WI38 (cell line): ENCODE results near the gene ACACB.

ENCODE experiments used
- H3K4me3 ChIP-seq: 2 replicates; pipeline ENCODE4 v1.5.1; 2011; ENCODE audit warnings: low read depth, mild to moderate bottlenecking, control low read depth, low read length
- TF ChIP-seq, protein P1 (sequence below): IDR thresholded peaks from 2 replicates; pipeline ENCODE4 v1.5.1; 2012; ENCODE audit warnings: low read depth, mild to moderate bottlenecking, control low read depth, low read length

The ACACB gene

DNA sequence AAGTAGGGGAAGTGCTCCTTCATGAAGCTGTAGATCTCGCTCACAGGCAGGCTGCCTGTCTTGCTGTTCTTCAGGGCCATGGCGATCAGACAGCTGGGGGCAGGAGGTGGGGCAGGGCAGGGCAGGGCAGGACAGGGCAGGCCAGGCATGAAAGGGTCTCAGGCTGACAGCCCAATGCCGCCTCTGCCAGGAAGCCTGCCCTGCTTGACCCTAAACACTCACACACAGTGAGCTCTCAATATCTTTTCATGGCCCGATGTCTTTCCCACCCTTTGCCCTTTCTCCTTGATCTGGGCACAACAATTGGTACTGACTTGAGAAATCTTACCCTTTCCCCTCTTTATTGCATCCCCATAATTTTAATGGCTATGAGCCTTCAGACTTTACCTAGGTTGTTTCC, 170.3 kb downstream of the ACACB start:
- no peak overlapping the region for H3K4me3 ChIP-seq
- TF ChIP-seq, protein P1, sequence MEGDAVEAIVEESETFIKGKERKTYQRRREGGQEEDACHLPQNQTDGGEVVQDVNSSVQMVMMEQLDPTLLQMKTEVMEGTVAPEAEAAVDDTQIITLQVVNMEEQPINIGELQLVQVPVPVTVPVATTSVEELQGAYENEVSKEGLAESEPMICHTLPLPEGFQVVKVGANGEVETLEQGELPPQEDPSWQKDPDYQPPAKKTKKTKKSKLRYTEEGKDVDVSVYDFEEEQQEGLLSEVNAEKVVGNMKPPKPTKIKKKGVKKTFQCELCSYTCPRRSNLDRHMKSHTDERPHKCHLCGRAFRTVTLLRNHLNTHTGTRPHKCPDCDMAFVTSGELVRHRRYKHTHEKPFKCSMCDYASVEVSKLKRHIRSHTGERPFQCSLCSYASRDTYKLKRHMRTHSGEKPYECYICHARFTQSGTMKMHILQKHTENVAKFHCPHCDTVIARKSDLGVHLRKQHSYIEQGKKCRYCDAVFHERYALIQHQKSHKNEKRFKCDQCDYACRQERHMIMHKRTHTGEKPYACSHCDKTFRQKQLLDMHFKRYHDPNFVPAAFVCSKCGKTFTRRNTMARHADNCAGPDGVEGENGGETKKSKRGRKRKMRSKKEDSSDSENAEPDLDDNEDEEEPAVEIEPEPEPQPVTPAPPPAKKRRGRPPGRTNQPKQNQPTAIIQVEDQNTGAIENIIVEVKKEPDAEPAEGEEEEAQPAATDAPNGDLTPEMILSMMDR, result no peak

DNA sequence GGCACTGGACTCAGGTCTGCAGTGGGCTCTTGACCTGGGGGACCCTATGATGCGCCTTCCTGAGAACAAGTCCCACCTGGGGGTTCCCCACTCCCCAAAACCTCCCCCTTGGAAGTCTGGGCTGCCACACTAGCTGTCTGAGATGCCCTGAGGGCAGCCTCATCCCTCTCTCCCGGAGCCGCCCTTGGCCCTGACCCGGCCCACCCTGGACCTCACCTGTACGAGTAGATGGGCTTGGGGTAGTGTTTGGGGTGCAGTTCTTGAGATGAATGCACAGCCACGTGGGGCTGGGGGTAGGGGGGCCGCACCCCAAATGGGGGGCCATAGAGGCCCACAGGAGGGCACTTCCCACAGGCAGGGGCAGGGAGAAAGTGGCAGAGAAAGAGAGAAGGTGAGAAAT, 170.8 kb downstream of the ACACB start:
- H3K4me3 ChIP-seq, result no peak overlapping the region
- TF ChIP-seq, protein P1, result no peak

DNA sequence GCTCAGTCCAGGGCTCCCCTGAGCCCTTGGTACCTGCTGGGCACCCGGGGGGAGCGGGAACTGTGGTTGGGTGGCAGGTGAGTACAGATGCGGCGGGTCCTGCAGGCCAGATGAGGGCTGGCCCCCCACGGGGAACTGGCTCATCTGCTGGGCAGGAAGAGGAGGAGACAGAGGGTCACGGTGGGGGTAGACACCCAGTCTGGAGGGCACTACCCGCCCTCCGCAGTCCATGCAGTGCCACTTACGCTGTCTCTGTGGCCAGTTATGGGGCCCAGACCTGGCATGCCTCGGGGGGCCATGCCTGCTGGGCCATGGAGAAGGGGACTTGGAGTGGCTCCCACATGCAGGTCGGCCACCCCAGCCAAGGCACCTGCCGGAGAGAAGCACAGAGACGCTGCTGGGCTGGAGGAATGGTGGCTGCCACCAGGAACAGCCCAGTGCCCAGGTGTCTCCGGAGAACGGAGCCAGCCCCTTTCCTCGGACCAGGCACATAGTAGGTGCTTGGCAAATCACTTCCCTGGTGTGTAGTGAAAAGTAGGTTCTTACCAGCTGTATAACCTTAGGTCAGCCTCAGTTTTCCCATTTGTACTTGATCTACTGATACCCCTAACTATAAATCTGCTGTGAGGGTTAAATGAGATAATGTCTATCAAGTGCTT, 171.6 kb downstream of the ACACB start:
- TF ChIP-seq, protein P1, result no peak

GRCh38 chr12:109288571-109288970, 172.2 kb downstream of the ACACB start:
- TF ChIP-seq, protein P1, result no peak
- H3K4me3 ChIP-seq, result no peak overlapping the region

More for the DNA sequence above, 171.6 kb downstream of the ACACB start:
- H3K4me3 ChIP-seq, result no peak overlapping the region

DNA sequence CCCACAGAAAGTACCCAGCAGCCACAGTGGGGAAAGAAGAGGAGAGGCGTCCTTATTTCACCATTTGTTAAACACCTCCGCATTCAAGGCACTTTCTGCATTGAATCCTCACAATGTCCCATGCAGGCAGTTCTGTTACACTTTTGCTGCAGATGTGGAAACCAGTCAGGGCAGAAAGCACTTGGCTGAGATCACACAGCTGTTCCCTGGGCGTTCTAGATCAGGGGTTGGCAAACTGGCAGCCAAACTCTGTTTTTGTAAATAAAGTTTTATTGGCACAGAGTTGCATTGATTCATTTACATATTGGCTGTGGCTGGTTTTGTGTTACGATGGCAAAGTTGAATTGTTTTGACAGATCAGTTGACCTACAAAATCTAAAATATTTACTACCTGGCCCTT, 172.6 kb downstream of the ACACB start:
- no peak overlapping the region for H3K4me3 ChIP-seq
- TF ChIP-seq, protein P1, result no peak

DNA sequence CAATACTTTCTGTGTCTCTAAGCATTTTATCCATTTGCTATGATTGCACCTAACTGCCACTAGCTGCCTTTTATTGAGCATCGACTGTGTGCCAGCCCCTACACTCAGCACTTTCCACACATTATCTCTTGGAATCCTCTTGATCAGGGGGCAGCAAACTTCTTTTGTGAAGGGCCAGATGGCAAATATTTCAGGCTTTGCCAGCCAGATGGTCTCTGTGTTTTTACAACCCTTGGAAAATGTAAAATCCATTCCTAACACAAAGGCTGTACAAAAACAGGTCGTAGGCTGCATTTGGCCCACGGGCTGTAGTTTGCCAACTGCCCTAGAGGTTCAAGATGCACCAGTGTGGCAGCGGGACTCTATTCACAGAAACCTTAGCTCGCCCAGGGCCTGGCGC, 173.2 kb downstream of the ACACB start:
- TF ChIP-seq, protein P1, result no peak
- no peak overlapping the region for H3K4me3 ChIP-seq

GRCh38 chr12:109290061-109290460, 173.7 kb downstream of the ACACB start:
- no peak overlapping the region for H3K4me3 ChIP-seq
- TF ChIP-seq, protein P1, result no peak
